GM12878 (cell line): Measurements from ENCODE around the gene OSGIN1. TPM values are rescaled to one million over a fixed set of nuclear protein-coding genes. Genes with fewer than 3 reads are reported as not detected.

Source experiments
- CBX5 ChIP-seq: sonication (generic); IDR thresholded peaks from 2 replicates; pipeline ENCODE4 v1.6.1; 2016; ENCODE audit warnings: low read depth, moderate library complexity, mild to moderate bottlenecking, inconsistent platforms
- CEBPZ ChIP-seq: fragments of 150-350 bp; IDR thresholded peaks from 2 replicates; pipeline ENCODE4 v1.6.1; 2016; ENCODE audit warnings: low read depth, low read length
- ETV6 ChIP-seq, 2 experiments: fragments of 450-650 bp in 1 of 2; IDR thresholded peaks in 1 of 2; conservative IDR thresholded peaks in 1 of 2; 2 replicates each; pipeline ENCODE4 v1.6.1; 2014; ENCODE audit warnings: antibody characterized with exemption in 1 of 2, borderline replicate concordance in 1 of 2, low read depth in 1 of 2, mild to moderate bottlenecking in 1 of 2, moderate library complexity in 1 of 2
- FOXM1 ChIP-seq: IDR thresholded peaks from 2 replicates; pipeline ENCODE4 v1.6.1; 2012; ENCODE audit warnings: low read depth, mild to moderate bottlenecking, inconsistent platforms, low read length, moderate library complexity
- KDM1A ChIP-seq: fragments of 200-600 bp; sonication (generic); IDR thresholded peaks from 2 replicates; pipeline ENCODE4 v1.6.1; 2016; ENCODE audit warnings: borderline replicate concordance
- MYB ChIP-seq: fragments of 150-350 bp; IDR thresholded peaks from 2 replicates; pipeline ENCODE4 v1.6.1; 2014; ENCODE audit warnings: mild to moderate bottlenecking, low read depth, low read length, borderline replicate concordance
- USF2 ChIP-seq: IDR thresholded peaks from 2 replicates; pipeline ENCODE4 v1.6.1; 2011; ENCODE audit warnings: low read depth, low read length, improper control_type of control experiment, borderline replicate concordance
- ZNF384 ChIP-seq: IDR thresholded peaks from 2 replicates; pipeline ENCODE4 v1.6.1; 2012; ENCODE audit warnings: low read depth, mild to moderate bottlenecking, low read length, improper control_type of control experiment, borderline replicate concordance
- polyA plus RNA-seq, 11 experiments: library from polyadenylated mRNA; depleted of rRNA in 4 of 11; unstranded in 6 of 11; stranded (reverse) in 5 of 11; fragments of >200 nt; fragmentation: Nextera tagmentation in 4 of 11; fragmentation: Illumina TruSeq in 1 of 11; extraction: Ambion mirVana in 4 of 11; extraction: Trizol in 1 of 11; gene quantifications; 1 replicate in 1 of 11; 2 replicates in 10 of 11; pipeline versions ENCODE4 v1.2.1 to v1.2.3, GENCODE V29; 2011 to 2016; ENCODE audit warnings: inconsistent platforms in 2 of 11, missing spikeins in 2 of 11, low read depth in 1 of 11
- total RNA-seq, 4 experiments: library from RNA; depleted of rRNA in 3 of 4; stranded (reverse); fragments of >200 nt in 3 of 4; fragmentation: Illumina TruSeq in 1 of 4; extraction: Trizol in 1 of 4; gene quantifications; 2 replicates each; pipeline versions ENCODE4 v1.2.1 to v1.2.3, GENCODE V29; 2013 to 2021

The OSGIN1 gene
- total and polyA plus RNA-seq, 10 of the 15 experiments (the other 5 are each of a cell fraction or from before 2014, with no cell fraction given): 0.06 to 0.18 (median 0.13) TPM; not detected in 5

GRCh38 chr16:83971165-83972130 lies 18.4 kb downstream of the OSGIN1 start (continued):
- no peak for TF ChIP-seq ZNF384
- no peak for TF ChIP-seq CEBPZ
- TF ChIP-seq FOXM1: no peak
- TF ChIP-seq ETV6 (conservative IDR thresholded peaks at IDR 0.05 in 1 of 2, IDR thresholded peaks at IDR 0.05 in 1 of 2; ENCODE audit: borderline replicate concordance in 1 of 2, low read depth in 1 of 2): no peak
- TF ChIP-seq USF2: no peak
- TF ChIP-seq MYB: no peak
- no peak for TF ChIP-seq CBX5
- no peak for TF ChIP-seq KDM1A
